AG09309 (cell line): Measurements from ENCODE around the gene SBDS.

Source experiments
- DNase-seq: peaks from one replicate; pipeline ENCODE4 v3.0.0-alpha.2; 2010; ENCODE audit warnings: low read depth
- H3K4me3 ChIP-seq: 2 replicates; pipeline ENCODE4 v1.5.1; 2011; ENCODE audit warnings: mild to moderate bottlenecking, low read depth, low read length, moderate library complexity; ENCODE audit not compliant: control insufficient read depth
- CTCF ChIP-seq: IDR thresholded peaks from 2 replicates; pipeline ENCODE4 v1.5.1; 2011; ENCODE audit warnings: mild to moderate bottlenecking, low read depth, low read length, inconsistent platforms; ENCODE audit not compliant: insufficient read depth, control insufficient read depth; ENCODE audit errors: missing control alignments

SBDS gene

GRCh38 chr7:66953044-66953427 is 42.4 kb downstream of the SBDS start:
- H3K4me3 ChIP-seq: no peak overlapping the region
- no peak for DNase-seq
- TF ChIP-seq CTCF: no peak

DNA sequence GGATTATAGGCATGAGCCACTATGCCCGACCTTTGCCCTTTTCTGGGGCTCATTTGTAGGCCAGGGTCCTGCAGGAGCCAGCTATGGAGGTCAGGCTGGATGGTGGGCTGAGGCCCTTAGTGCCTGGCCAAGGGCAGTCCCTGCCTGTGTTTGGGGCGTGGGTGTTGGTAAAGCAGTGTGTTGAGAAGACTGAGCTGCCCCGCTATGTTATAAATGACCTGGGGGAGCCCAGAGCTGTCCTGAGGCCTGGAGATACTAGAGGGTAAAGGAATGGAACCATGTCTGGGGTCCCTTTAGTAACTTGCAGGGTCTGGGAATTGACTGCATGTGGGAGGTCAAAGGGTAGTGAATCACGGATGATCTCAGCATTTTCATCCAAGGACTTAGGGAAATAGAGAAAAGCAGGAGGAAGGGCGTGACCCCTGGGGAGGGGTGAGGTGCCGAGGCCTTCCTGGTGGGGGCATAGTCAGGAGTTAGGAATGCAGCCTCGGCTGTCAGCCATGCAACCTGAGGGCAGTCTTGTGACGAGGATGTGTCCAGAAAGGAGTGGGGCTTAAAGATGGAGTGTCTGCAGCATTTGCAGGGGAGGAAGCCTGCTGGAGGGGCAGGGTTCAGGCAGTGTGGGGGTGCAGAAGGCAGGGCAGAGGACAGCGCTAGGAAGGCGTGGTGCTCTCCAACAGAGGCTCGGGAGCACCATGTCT is 42.9 kb downstream of the SBDS start:
- H3K4me3 ChIP-seq: no peak overlapping the region
- no peak for DNase-seq
- no peak for TF ChIP-seq CTCF

DNA sequence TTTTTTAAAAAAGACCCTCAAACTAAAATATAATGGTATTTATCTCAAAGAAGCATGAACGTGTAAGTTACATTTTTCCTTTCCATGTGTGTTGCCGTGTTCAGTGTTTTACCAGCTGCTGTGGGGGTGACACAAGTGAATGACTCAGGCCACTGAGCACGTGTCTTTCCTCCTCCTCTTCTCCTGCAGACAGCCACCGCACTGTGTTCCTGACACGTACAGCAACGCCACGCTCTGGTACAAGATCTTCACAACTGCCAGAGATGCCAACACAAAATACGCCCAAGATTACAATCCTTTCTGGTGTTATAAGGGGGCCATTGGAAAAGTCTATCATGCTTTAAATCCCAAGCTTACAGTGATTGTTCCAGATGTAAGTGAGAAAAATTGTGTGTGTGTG is 44.6 kb downstream of the SBDS start:
- H3K4me3 ChIP-seq: no peak overlapping the region
- TF ChIP-seq CTCF: no peak
- DNase-seq: no peak

GRCh38 chr7:66950311-66950710 is 45.1 kb downstream of the SBDS start:
- no peak for DNase-seq
- no peak overlapping the region for H3K4me3 ChIP-seq
- no peak for TF ChIP-seq CTCF

GRCh38 chr7:66948480-66949109 is 46.8 kb downstream of the SBDS start:
- no peak overlapping the region for H3K4me3 ChIP-seq
- no peak for DNase-seq
- TF ChIP-seq CTCF: no peak

DNA sequence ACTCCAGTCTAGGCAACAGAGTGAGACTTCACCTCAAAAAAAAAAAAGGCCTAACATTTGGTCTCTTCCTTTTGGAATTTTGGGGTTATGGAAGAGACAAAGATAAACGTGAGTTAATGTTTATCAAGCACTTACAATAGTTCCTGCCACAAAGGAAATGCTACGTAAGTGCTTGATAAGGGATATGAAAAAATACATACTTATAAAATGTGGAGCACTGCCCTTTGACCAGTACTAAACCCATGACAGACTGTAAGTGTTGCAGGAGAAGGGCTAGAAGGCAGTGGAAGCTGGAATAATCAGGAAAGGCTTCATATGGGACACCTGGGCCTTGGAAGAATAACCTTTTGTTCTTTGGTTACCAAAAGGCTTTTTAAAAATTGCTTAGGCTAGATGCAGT is 48.8 kb downstream of the SBDS start:
- H3K4me3 ChIP-seq: no peak overlapping the region
- DNase-seq: no peak
- TF ChIP-seq CTCF: no peak
